ENCODE data around the gene TNIK. TPM values are rescaled to one million over a fixed set of nuclear protein-coding genes. Genes with fewer than 3 reads are reported as not detected.

Gene TNIK
- total and polyA plus RNA-seq, 2 donors = 6.5 to 9.0 TPM

DNA sequence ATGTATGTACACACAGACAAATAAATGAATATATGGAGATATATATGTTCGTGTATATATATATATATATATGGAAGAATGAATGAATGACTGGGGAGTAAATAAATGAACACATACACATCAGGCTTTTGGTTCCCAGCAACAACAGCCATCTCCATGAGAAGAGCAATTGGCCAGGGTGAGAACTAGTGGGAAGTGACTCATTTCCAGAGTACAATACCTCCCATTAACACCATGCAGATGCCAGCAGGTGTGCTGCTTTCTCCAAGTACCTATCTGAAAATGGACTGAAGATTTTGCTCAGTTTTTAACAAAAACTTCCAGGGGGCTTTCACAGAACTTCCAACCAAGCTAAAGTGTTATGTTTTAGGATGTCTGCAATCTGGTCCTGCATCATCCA is 253.9 kb downstream of the TNIK start:
- H3K36me3 ChIP-seq (ENCODE audit: control insufficient read depth in 2 of 2, insufficient read depth in 2 of 2, low read length in 1 of 2) = peaks cover 0 to 2% of the 10 kb centered on the region in 2 donors
- H3K9me3 ChIP-seq (ENCODE audit: control insufficient read depth in 2 of 2, insufficient read depth in 1 of 2, low read length in 1 of 2) = no peaks in the 10 kb centered on the region
- no peak overlapping the region for H3K4me3 ChIP-seq (ENCODE audit: low read length in 2 of 2)
- no peaks in the 10 kb centered on the region for H3K27me3 ChIP-seq (ENCODE audit: control insufficient read depth in 2 of 2, insufficient read depth in 1 of 2, low read length in 1 of 2)
- 89% methylated on average over 1 of the region's 1 CpG for WGBS
- DNase-seq (ENCODE audit: low read depth in 6 of 9, low spot score in 9 of 9) = no peak
- H3K4me1 ChIP-seq (ENCODE audit: control insufficient read depth in 2 of 2, insufficient read depth in 2 of 2, low read length in 2 of 2) = no peaks in the 10 kb centered on the region
- H3K27ac ChIP-seq (ENCODE audit: low read depth in 1 of 2, low read length in 1 of 2) = no peak overlapping the region

- DNase-seq (ENCODE audit: low read depth in 6 of 9, low spot score in 9 of 9) = no peak
- Histone ChIP-seq H3K27me3 (ENCODE audit: control insufficient read depth in 2 of 2, insufficient read depth in 1 of 2, low read length in 1 of 2) (no peaks in the 10 kb centered on the region), H3K9me3 (ENCODE audit: control insufficient read depth in 2 of 2, insufficient read depth in 1 of 2, low read length in 1 of 2) (no peaks in the 10 kb centered on the region), H3K4me1 (ENCODE audit: control insufficient read depth in 2 of 2, insufficient read depth in 2 of 2, low read length in 2 of 2) (no peaks in the 10 kb centered on the region), H3K4me3 (ENCODE audit: low read length in 2 of 2) (no peak overlapping the region), H3K27ac (ENCODE audit: low read depth in 1 of 2, low read length in 1 of 2) (no peak overlapping the region), H3K36me3 (ENCODE audit: control insufficient read depth in 2 of 2, insufficient read depth in 2 of 2, low read length in 1 of 2) (no peaks in the 10 kb centered on the region)
- 88% methylated on average over 1 of the region's 1 CpG for WGBS
Measured at GRCh38 chr3:171204942-171205341, 255.3 kb downstream of the TNIK start.

DNA sequence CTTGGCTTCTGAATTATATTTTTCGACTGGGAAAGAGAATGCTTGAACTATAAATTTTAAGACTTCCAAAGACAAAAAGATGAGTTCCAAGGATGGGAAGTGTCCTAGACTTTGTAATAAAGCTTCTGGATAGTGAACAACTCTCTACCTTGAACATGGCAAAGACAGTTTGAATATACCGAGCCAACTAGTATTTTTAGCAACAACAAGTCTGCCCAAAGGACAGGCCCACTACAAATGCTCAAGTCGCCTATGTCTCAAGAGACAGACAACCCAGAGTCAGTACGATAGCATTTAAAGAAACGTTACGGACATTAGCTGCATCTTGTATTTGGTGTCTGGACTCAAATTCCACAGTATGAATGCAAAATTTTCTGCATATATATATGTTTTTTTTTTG is 258.4 kb downstream of the TNIK start:
- 96% methylated on average over 6 of the region's 6 CpGs for WGBS
- DNase-seq (ENCODE audit: low read depth in 6 of 9, low spot score in 9 of 9) = no peak
- H3K27me3 ChIP-seq (ENCODE audit: control insufficient read depth in 2 of 2, insufficient read depth in 1 of 2, low read length in 1 of 2) = no peaks in the 10 kb centered on the region
- no peaks in the 10 kb centered on the region for H3K36me3 ChIP-seq (ENCODE audit: control insufficient read depth in 2 of 2, insufficient read depth in 2 of 2, low read length in 1 of 2)
- H3K27ac ChIP-seq (ENCODE audit: low read depth in 1 of 2, low read length in 1 of 2) = no peak overlapping the region
- H3K4me3 ChIP-seq (ENCODE audit: low read length in 2 of 2) = no peak overlapping the region
- H3K4me1 ChIP-seq (ENCODE audit: control insufficient read depth in 2 of 2, insufficient read depth in 2 of 2, low read length in 2 of 2) = no peaks in the 10 kb centered on the region
- H3K9me3 ChIP-seq (ENCODE audit: control insufficient read depth in 2 of 2, insufficient read depth in 1 of 2, low read length in 1 of 2) = no peaks in the 10 kb centered on the region

DNA sequence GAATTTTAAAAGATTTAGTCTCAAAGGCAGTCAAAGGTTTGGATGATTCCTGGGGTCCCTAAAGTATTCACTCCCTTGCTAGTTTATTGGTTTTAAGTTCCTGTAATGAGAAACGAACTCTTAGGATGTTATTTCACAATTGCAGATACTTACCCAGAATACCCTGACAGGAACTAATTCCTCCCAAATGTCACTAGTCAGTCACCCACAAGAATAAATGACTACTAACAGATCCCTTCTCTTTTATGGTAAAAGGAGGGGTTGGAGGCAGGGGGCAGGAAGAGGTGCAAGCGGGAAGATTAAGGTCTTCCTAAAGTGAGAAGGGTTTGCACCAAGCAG is 259.5 kb downstream of the TNIK start:
- H3K27me3 ChIP-seq (ENCODE audit: control insufficient read depth in 2 of 2, insufficient read depth in 1 of 2, low read length in 1 of 2) = no peaks in the 10 kb centered on the region
- DNase-seq (ENCODE audit: low read depth in 6 of 9, low spot score in 9 of 9) = no peak
- H3K9me3 ChIP-seq (ENCODE audit: control insufficient read depth in 2 of 2, insufficient read depth in 1 of 2, low read length in 1 of 2) = no peaks in the 10 kb centered on the region
- no peaks in the 10 kb centered on the region for H3K36me3 ChIP-seq (ENCODE audit: control insufficient read depth in 2 of 2, insufficient read depth in 2 of 2, low read length in 1 of 2)
- no peak overlapping the region for H3K27ac ChIP-seq (ENCODE audit: low read depth in 1 of 2, low read length in 1 of 2)
- H3K4me3 ChIP-seq (ENCODE audit: low read length in 2 of 2) = no peak overlapping the region
- no peaks in the 10 kb centered on the region for H3K4me1 ChIP-seq (ENCODE audit: control insufficient read depth in 2 of 2, insufficient read depth in 2 of 2, low read length in 2 of 2)
- 86% methylated on average over 2 of the region's 2 CpGs for WGBS

DNA sequence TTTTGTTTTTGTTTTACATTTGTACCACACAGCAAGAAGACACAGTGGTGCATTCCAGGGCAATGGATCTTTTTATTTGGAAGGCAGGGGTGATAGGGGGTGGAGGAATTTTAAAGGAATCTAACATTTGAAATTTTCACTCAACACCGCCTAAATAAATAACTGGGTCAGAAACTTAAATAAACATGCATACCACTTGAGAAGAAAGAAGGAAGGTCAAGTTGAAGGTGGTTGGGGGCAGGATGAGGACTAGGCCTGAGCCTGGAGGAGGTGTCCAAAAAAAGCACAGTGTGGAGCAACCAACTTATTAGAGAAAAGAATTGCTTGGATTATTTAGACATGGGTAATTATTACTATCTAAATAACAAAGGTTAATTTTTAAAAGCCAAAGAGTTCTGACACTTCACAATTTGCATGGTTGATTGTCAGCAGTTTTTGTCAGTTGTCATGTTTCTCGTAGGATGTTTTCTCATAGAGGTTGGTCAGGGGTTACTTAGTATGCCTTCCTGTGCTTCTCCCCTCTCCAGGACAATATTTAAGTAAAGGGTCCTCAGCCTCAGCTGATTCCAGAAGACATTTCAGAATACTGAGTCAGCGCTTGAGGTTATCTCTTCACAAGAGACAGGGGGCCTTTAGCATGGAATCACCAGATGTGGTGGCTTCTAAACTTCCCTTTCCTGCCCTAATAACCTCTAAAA is 260.0 kb downstream of the TNIK start:
- no peaks in the 10 kb centered on the region for H3K4me1 ChIP-seq (ENCODE audit: control insufficient read depth in 2 of 2, insufficient read depth in 2 of 2, low read length in 2 of 2)
- H3K27me3 ChIP-seq (ENCODE audit: control insufficient read depth in 2 of 2, insufficient read depth in 1 of 2, low read length in 1 of 2) = no peaks in the 10 kb centered on the region
- 83% methylated on average over 3 of the region's 3 CpGs for WGBS
- no peak overlapping the region for H3K4me3 ChIP-seq (ENCODE audit: low read length in 2 of 2)
- no peaks in the 10 kb centered on the region for H3K9me3 ChIP-seq (ENCODE audit: control insufficient read depth in 2 of 2, insufficient read depth in 1 of 2, low read length in 1 of 2)
- no peak overlapping the region for H3K27ac ChIP-seq (ENCODE audit: low read depth in 1 of 2, low read length in 1 of 2)
- H3K36me3 ChIP-seq (ENCODE audit: control insufficient read depth in 2 of 2, insufficient read depth in 2 of 2, low read length in 1 of 2) = no peaks in the 10 kb centered on the region
- DNase-seq (ENCODE audit: low read depth in 6 of 9, low spot score in 9 of 9) = no peak

- WGBS = 96% methylated on average over 3 of the region's 3 CpGs
- H3K36me3 ChIP-seq (ENCODE audit: control insufficient read depth in 2 of 2, insufficient read depth in 2 of 2, low read length in 1 of 2) = no peaks in the 10 kb centered on the region
- H3K27me3 ChIP-seq (ENCODE audit: control insufficient read depth in 2 of 2, insufficient read depth in 1 of 2, low read length in 1 of 2) = no peaks in the 10 kb centered on the region
- H3K4me1 ChIP-seq (ENCODE audit: control insufficient read depth in 2 of 2, insufficient read depth in 2 of 2, low read length in 2 of 2) = no peaks in the 10 kb centered on the region
- H3K4me3 ChIP-seq (ENCODE audit: low read length in 2 of 2) = no peak overlapping the region
- no peak overlapping the region for H3K27ac ChIP-seq (ENCODE audit: low read depth in 1 of 2, low read length in 1 of 2)
- H3K9me3 ChIP-seq (ENCODE audit: control insufficient read depth in 2 of 2, insufficient read depth in 1 of 2, low read length in 1 of 2) = no peaks in the 10 kb centered on the region
- DNase-seq (ENCODE audit: low read depth in 6 of 9, low spot score in 9 of 9) = no peak
Measured at GRCh38 chr3:171199473-171199829, 260.8 kb downstream of the TNIK start.

- no peak overlapping the region for H3K27ac ChIP-seq (ENCODE audit: low read depth in 1 of 2, low read length in 1 of 2)
- no peak overlapping the region for H3K4me3 ChIP-seq (ENCODE audit: low read length in 2 of 2)
- H3K4me1 ChIP-seq (ENCODE audit: control insufficient read depth in 2 of 2, insufficient read depth in 2 of 2, low read length in 2 of 2) = no peaks in the 10 kb centered on the region
- no peaks in the 10 kb centered on the region for H3K9me3 ChIP-seq (ENCODE audit: control insufficient read depth in 2 of 2, insufficient read depth in 1 of 2, low read length in 1 of 2)
- H3K27me3 ChIP-seq (ENCODE audit: control insufficient read depth in 2 of 2, insufficient read depth in 1 of 2, low read length in 1 of 2) = no peaks in the 10 kb centered on the region
- no peak for DNase-seq (ENCODE audit: low read depth in 6 of 9, low spot score in 9 of 9)
- no peaks in the 10 kb centered on the region for H3K36me3 ChIP-seq (ENCODE audit: control insufficient read depth in 2 of 2, insufficient read depth in 2 of 2, low read length in 1 of 2)
- WGBS = 97% methylated on average over 3 of the region's 3 CpGs
Measured at GRCh38 chr3:171198781-171199472, 261.3 kb downstream of the TNIK start.

GRCh38 chr3:171195686-171196085 is 264.5 kb downstream of the TNIK start:
- WGBS = 93% methylated on average over 1 of the region's 1 CpG
- DNase-seq (ENCODE audit: low read depth in 6 of 9, low spot score in 9 of 9) = no peak
- Histone ChIP-seq H3K27me3 (ENCODE audit: control insufficient read depth in 2 of 2, insufficient read depth in 1 of 2, low read length in 1 of 2) (no peaks in the 10 kb centered on the region), H3K9me3 (ENCODE audit: control insufficient read depth in 2 of 2, insufficient read depth in 1 of 2, low read length in 1 of 2) (no peaks in the 10 kb centered on the region), H3K27ac (ENCODE audit: low read depth in 1 of 2, low read length in 1 of 2) (no peak overlapping the region), H3K4me3 (ENCODE audit: low read length in 2 of 2) (no peak overlapping the region), H3K36me3 (ENCODE audit: control insufficient read depth in 2 of 2, insufficient read depth in 2 of 2, low read length in 1 of 2) (no peaks in the 10 kb centered on the region), H3K4me1 (ENCODE audit: control insufficient read depth in 2 of 2, insufficient read depth in 2 of 2, low read length in 2 of 2) (no peaks in the 10 kb centered on the region)

DNA sequence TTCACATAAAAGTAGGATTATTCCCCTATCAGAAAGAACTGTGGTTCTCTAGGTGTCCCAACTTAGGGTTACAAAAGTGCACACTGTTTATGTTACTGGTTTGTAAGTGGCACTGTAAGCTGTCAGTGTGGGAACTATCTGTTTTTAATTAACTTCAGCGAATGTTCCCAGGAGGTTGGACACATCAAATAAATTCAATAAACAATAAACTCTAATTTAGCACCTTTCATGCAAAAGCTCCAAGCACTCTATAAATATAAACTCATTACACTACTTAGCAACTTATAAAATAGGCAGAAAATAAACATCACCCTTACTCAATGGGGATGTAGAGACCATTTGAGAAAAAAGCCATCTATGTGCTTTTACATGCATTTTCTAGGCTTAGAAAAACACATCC is 265.2 kb downstream of the TNIK start:
- no peaks in the 10 kb centered on the region for H3K36me3 ChIP-seq (ENCODE audit: control insufficient read depth in 2 of 2, insufficient read depth in 2 of 2, low read length in 1 of 2)
- H3K27me3 ChIP-seq (ENCODE audit: control insufficient read depth in 2 of 2, insufficient read depth in 1 of 2, low read length in 1 of 2) = no peaks in the 10 kb centered on the region
- no peaks in the 10 kb centered on the region for H3K9me3 ChIP-seq (ENCODE audit: control insufficient read depth in 2 of 2, insufficient read depth in 1 of 2, low read length in 1 of 2)
- no peak overlapping the region for H3K27ac ChIP-seq (ENCODE audit: low read depth in 1 of 2, low read length in 1 of 2)
- H3K4me3 ChIP-seq (ENCODE audit: low read length in 2 of 2) = no peak overlapping the region
- H3K4me1 ChIP-seq (ENCODE audit: control insufficient read depth in 2 of 2, insufficient read depth in 2 of 2, low read length in 2 of 2) = no peaks in the 10 kb centered on the region
- DNase-seq (ENCODE audit: low read depth in 6 of 9, low spot score in 9 of 9) = no peak
- WGBS = 100% methylated on average over 1 of the region's 1 CpG
